Measurements from ENCODE around the gene MAGEB2. TPM values are rescaled to one million over a fixed set of nuclear protein-coding genes. Genes with fewer than 3 reads are reported as not detected.

The MAGEB2 gene
- total and polyA plus RNA-seq, 2 donors (not counting 3 experiments of a cell fraction or from before 2014, with no cell fraction given), result not detected

DNA sequence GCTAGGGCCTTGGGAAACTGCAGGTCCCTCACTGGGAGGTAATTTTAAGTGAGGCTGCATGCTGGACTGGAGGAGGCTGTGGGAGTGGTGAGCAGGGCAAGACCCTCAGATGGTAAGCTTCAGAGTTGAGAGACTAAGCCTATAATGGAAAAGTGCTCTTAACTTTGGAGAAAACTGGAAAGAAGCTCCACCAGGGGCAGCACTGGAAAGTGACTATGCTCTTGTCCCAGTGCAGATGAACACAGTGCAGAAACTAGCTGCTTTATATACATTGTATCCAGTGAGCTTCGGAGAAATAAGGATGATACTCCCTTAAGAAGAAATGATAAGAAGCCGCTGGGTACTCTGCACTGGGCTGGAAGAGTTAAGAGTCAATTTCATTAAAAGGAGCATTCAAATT lies 3.2 kb upstream of the MAGEB2 start:
- Histone ChIP-seq H3K4me1 (ENCODE audit: control insufficient read depth, extremely low read depth, insufficient read depth, low read length) (no peaks in the 10 kb centered on the region), H2AFZ (ENCODE audit: low read depth, low read length) (no peak overlapping the region), H3K79me2 (ENCODE audit: control insufficient read depth, insufficient read depth, low read length) (no peaks in the 10 kb centered on the region), H3K4me3 (replicated peaks in 1 of 3; ENCODE audit: insufficient read depth in 1 of 3, low read depth in 1 of 3, low read length in 3 of 3) (no peak overlapping the region), H4K20me1 (replicated peaks; ENCODE audit: control insufficient read depth, extremely low read depth, insufficient read depth, low read length) (no peaks in the 10 kb centered on the region), H3K27me3 (ENCODE audit: control insufficient read depth in 2 of 2, insufficient read depth in 2 of 2, low read length in 2 of 2) (no peaks in the 10 kb centered on the region), H3K27ac (ENCODE audit: insufficient read depth, low read depth, low read length) (no peak overlapping the region), H3K9me1 (replicated peaks; ENCODE audit: control insufficient read depth, extremely low read depth, insufficient read depth, low read length) (no peaks in the 10 kb centered on the region), H3K9ac (replicated peaks; ENCODE audit: extremely low read depth, insufficient read depth, low read length) (no peak overlapping the region), H3K36me3 (ENCODE audit: control insufficient read depth in 2 of 2, extremely low read depth in 1 of 2, insufficient read depth in 2 of 2, low read length in 2 of 2) (no peaks in the 10 kb centered on the region), H3K9me3 (replicated peaks; ENCODE audit: control insufficient read depth, insufficient read depth, low read length) (no peaks in the 10 kb centered on the region), H3K4me2 (ENCODE audit: insufficient read depth, low read length) (no peak overlapping the region)
- ChIA-PET POLR2A (no interaction called here), CTCF (no interaction called here)
- TF ChIP-seq POLR2AphosphoS5 (IDR thresholded peaks at IDR 0.05; ENCODE audit: insufficient read depth, low read depth, low read length) (no peak), POLR2A (IDR thresholded peaks at IDR 0.05; ENCODE audit: low read depth, low read length) (no peak), FOS (IDR thresholded peaks at IDR 0.05; ENCODE audit: borderline replicate concordance, insufficient read depth, low read length) (no peak), EZH2 (IDR thresholded peaks at IDR 0.05; ENCODE audit: borderline replicate concordance, low read depth, low read length, severe bottlenecking) (no peak), MYC (IDR thresholded peaks at IDR 0.05; ENCODE audit: low read depth, low read length) (no peak), JUN (IDR thresholded peaks at IDR 0.05; ENCODE audit: borderline replicate concordance, insufficient read depth, insufficient read length, low read depth) (no peak), GATA2 (IDR thresholded peaks at IDR 0.05; ENCODE audit: insufficient read depth, insufficient read length, low read depth, low read length) (no peak)
- TF ChIP-seq, protein P1, sequence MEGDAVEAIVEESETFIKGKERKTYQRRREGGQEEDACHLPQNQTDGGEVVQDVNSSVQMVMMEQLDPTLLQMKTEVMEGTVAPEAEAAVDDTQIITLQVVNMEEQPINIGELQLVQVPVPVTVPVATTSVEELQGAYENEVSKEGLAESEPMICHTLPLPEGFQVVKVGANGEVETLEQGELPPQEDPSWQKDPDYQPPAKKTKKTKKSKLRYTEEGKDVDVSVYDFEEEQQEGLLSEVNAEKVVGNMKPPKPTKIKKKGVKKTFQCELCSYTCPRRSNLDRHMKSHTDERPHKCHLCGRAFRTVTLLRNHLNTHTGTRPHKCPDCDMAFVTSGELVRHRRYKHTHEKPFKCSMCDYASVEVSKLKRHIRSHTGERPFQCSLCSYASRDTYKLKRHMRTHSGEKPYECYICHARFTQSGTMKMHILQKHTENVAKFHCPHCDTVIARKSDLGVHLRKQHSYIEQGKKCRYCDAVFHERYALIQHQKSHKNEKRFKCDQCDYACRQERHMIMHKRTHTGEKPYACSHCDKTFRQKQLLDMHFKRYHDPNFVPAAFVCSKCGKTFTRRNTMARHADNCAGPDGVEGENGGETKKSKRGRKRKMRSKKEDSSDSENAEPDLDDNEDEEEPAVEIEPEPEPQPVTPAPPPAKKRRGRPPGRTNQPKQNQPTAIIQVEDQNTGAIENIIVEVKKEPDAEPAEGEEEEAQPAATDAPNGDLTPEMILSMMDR (IDR thresholded peaks at IDR 0.05; ENCODE audit: extremely low read depth in 1 of 2, insufficient read depth in 1 of 2, low read depth in 1 of 2, low read length in 2 of 2), result no peak
- TF ChIP-seq, protein P2, sequence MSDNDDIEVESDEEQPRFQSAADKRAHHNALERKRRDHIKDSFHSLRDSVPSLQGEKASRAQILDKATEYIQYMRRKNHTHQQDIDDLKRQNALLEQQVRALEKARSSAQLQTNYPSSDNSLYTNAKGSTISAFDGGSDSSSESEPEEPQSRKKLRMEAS (IDR thresholded peaks at IDR 0.05; ENCODE audit: insufficient read depth, insufficient read length), result no peak
- BruUV-seq (replicated peaks), result no TSS peak
- intact Hi-C loops (cut with micrococcal nuclease), result no loop called here
- FAIRE-seq, result peak; percentile 44
- dilution Hi-C loops (cut with MboI; ENCODE audit: extremely low pct_ligation_motif_present, low sequenced_read_pairs), result no loop called here
- DNase-seq (ENCODE audit: low read depth, low spot score), result no peak

Data from endothelial cell of umbilical vein (primary cell).